H1 (cell line): ENCODE data around the gene PLAAT2. TPM values are rescaled to one million over a fixed set of nuclear protein-coding genes. Genes with fewer than 3 reads are reported as not detected.

Experiments used
- CTCF ChIA-PET: fragments of 300-600 bp; sonication (Branson Sonifier 250); formaldehyde crosslinking; loops from one replicate; lab custom pipeline; 2021; ENCODE audit not compliant: partially characterized antibody; lab: Charles Lee
- POLR2A ChIA-PET: fragments of 300-600 bp; sonication (Branson Sonifier 250); formaldehyde crosslinking; loops from one replicate; lab custom pipeline; 2021; ENCODE audit warnings: inconsistent platforms; ENCODE audit not compliant: partially characterized antibody; lab: Charles Lee
- DNase-seq, 2 experiments: peaks; one replicate each; pipeline versions ENCODE4 v3.0.0 to v3.0.0-alpha.2; 2010 to 2022; ENCODE audit warnings: low spot score in 2 of 2, low read depth in 1 of 2, mixed read lengths in 1 of 2
- FAIRE-seq: peaks from 2 replicates; lab custom pipeline; 2011; peaks lifted over from hg19 to GRCh38; lab: Jason Lieb, UNC
- H2AFZ ChIP-seq: 2 replicates; pipeline ENCODE4 v1.8.1; 2012; ENCODE audit warnings: low read length, inconsistent platforms
- H2AK5ac ChIP-seq: 2 replicates; pipeline ENCODE4 v1.6.1; 2013; ENCODE audit warnings: low read depth, low read length
- H2BK120ac ChIP-seq: replicated peaks from 2 replicates; pipeline ENCODE3; 2013; ENCODE audit warnings: low read depth, low read length, inconsistent platforms
- H2BK12ac ChIP-seq: 2 replicates; pipeline ENCODE4 v1.6.1; 2013; ENCODE audit warnings: low read depth, low read length
- H2BK15ac ChIP-seq: 2 replicates; pipeline ENCODE4 v1.6.1; 2013; ENCODE audit warnings: low read length
- H2BK20ac ChIP-seq: 2 replicates; pipeline ENCODE4 v1.6.1; 2013; ENCODE audit warnings: low read length
- H2BK5ac ChIP-seq: 2 replicates; pipeline ENCODE4 v1.6.1; 2013; ENCODE audit warnings: low read depth, low read length
- H3K14ac ChIP-seq: 2 replicates; pipeline ENCODE4 v1.6.1; 2013; ENCODE audit warnings: inconsistent platforms; ENCODE audit not compliant: insufficient read length
- H3K18ac ChIP-seq: 2 replicates; pipeline ENCODE4 v1.6.1; 2013; ENCODE audit warnings: low read length; ENCODE audit errors: extremely low read depth
- H3K23ac ChIP-seq: 2 replicates; pipeline ENCODE4 v1.6.1; 2013; ENCODE audit warnings: inconsistent platforms; ENCODE audit not compliant: insufficient read length
- H3K23me2 ChIP-seq: 2 replicates; pipeline ENCODE4 v1.6.1; 2013; ENCODE audit warnings: low read depth, low read length
- H3K27ac ChIP-seq: 2 replicates; pipeline ENCODE4 v1.6.1; 2011; ENCODE audit warnings: low read depth, low read length, inconsistent platforms
- H3K27me3 ChIP-seq, 4 experiments: replicated peaks in 1 of 4; 1 replicate in 1 of 4; 2 replicates in 3 of 4; pipeline versions ENCODE4 v1.6.1 to v1.8.1; 2011 to 2013; ENCODE audit warnings: low read length in 3 of 4, mild to moderate bottlenecking in 3 of 4, inconsistent platforms in 2 of 4, mixed read lengths in 2 of 4, moderate library complexity in 1 of 4; ENCODE audit not compliant: control insufficient read depth in 3 of 4, insufficient read depth in 3 of 4; ENCODE audit errors: extremely low read depth in 1 of 4
- H3K36me3 ChIP-seq, 4 experiments: 2 replicates each; pipeline versions ENCODE4 v1.6.1 to v1.8.1; 2011 to 2013; ENCODE audit warnings: mild to moderate bottlenecking in 4 of 4, low read length in 3 of 4, moderate library complexity in 2 of 4, control low read depth in 1 of 4, inconsistent platforms in 1 of 4; ENCODE audit not compliant: insufficient read depth in 4 of 4, control insufficient read depth in 2 of 4
- H3K4ac ChIP-seq: replicated peaks from 2 replicates; pipeline ENCODE3; 2013; ENCODE audit warnings: low read length, low read depth, mixed read lengths, inconsistent platforms; ENCODE audit not compliant: insufficient read length
- H3K4me1 ChIP-seq, 4 experiments: replicated peaks in 1 of 4; 1 replicate in 1 of 4; 2 replicates in 3 of 4; pipeline versions ENCODE4 v1.6.1 to v1.8.1; 2011 to 2013; ENCODE audit warnings: low read length in 3 of 4, inconsistent platforms in 2 of 4, mixed read lengths in 1 of 4; ENCODE audit not compliant: insufficient read depth in 4 of 4, control insufficient read depth in 3 of 4
- H3K4me2 ChIP-seq, 2 experiments: 2 replicates each; pipeline versions ENCODE4 v1.6.1 to v1.8.1; 2011 to 2013; ENCODE audit warnings: low read depth in 2 of 2, low read length in 2 of 2, control low read depth in 1 of 2, inconsistent platforms in 1 of 2, mild to moderate bottlenecking in 1 of 2; ENCODE audit not compliant: insufficient read depth in 1 of 2
- H3K4me3 ChIP-seq, 4 experiments: fragments of 200-600, 300-600 bp in 1 of 4; sonication (generic), shearing (Covaris generic), sonication (Bioruptor Twin) in 1 of 4; 2 replicates each; pipeline versions ENCODE4 v1.5.1 to v1.8.1; 2011 to 2016; ENCODE audit warnings: low read length in 4 of 4, low read depth in 3 of 4, control low read depth in 2 of 4, inconsistent platforms in 2 of 4, mild to moderate bottlenecking in 2 of 4, mixed read lengths in 1 of 4, moderate library complexity in 1 of 4; ENCODE audit not compliant: insufficient read depth in 2 of 4; ENCODE audit errors: extremely low read depth in 1 of 4
- H3K56ac ChIP-seq: replicated peaks from 2 replicates; pipeline ENCODE3; 2013; ENCODE audit warnings: low read depth, mild to moderate bottlenecking, mixed read lengths, low read length, inconsistent platforms; ENCODE audit not compliant: insufficient read length
- H3K79me1 ChIP-seq: 2 replicates; pipeline ENCODE4 v1.6.1; 2013; ENCODE audit warnings: low read depth, low read length, control low read depth
- H3K79me2 ChIP-seq, 2 experiments: 2 replicates each; pipeline versions ENCODE4 v1.6.1 to v1.8.1; 2012 to 2013; ENCODE audit warnings: low read length in 2 of 2, mild to moderate bottlenecking in 2 of 2, inconsistent platforms in 1 of 2; ENCODE audit not compliant: insufficient read depth in 2 of 2, control insufficient read depth in 1 of 2
- H3K9ac ChIP-seq, 4 experiments: replicated peaks in 1 of 4; 1 replicate in 1 of 4; 2 replicates in 3 of 4; pipeline versions ENCODE4 v1.6.1 to v1.8.1; 2011 to 2013; ENCODE audit warnings: low read depth in 3 of 4, low read length in 3 of 4, control low read depth in 2 of 4, mild to moderate bottlenecking in 2 of 4, moderate library complexity in 2 of 4, inconsistent platforms in 1 of 4; ENCODE audit errors: extremely low read depth in 1 of 4
- H3K9me3 ChIP-seq, 2 experiments: 2 replicates each; pipeline versions ENCODE4 v1.6.1 to v1.8.1; 2012 to 2013; ENCODE audit warnings: mild to moderate bottlenecking in 2 of 2, moderate library complexity in 2 of 2, control low read depth in 1 of 2, inconsistent platforms in 1 of 2, low read depth in 1 of 2, low read length in 1 of 2, mixed read lengths in 1 of 2; ENCODE audit not compliant: insufficient read depth in 2 of 2
- H4K20me1 ChIP-seq, 2 experiments: replicated peaks in 1 of 2; 2 replicates each; pipeline versions ENCODE3 to v1.8.1; 2011 to 2013; ENCODE audit warnings: inconsistent platforms in 2 of 2, low read length in 2 of 2, mild to moderate bottlenecking in 1 of 2; ENCODE audit not compliant: insufficient read depth in 2 of 2, control insufficient read depth in 1 of 2
- H4K5ac ChIP-seq: 2 replicates; pipeline ENCODE4 v1.6.1; 2013; ENCODE audit warnings: low read length, low read depth, mixed read lengths, inconsistent platforms; ENCODE audit not compliant: insufficient read length
- H4K8ac ChIP-seq: 2 replicates; pipeline ENCODE4 v1.8.0; 2013; ENCODE audit warnings: mild to moderate bottlenecking, moderate library complexity, low read length, inconsistent platforms; ENCODE audit not compliant: insufficient read depth; ENCODE audit errors: extremely low read depth
- H4K91ac ChIP-seq: replicated peaks from 2 replicates; pipeline ENCODE3; 2013; ENCODE audit warnings: low read length, mixed read lengths, inconsistent platforms; ENCODE audit not compliant: insufficient read length
- EGR1 ChIP-seq: IDR thresholded peaks from 2 replicates; pipeline ENCODE4 v1.6.1; 2011; ENCODE audit warnings: low read depth, low read length, borderline replicate concordance
- GTF2F1 ChIP-seq: IDR thresholded peaks from 2 replicates; pipeline ENCODE4 v1.6.1; 2012; ENCODE audit warnings: low read depth, low read length, improper control_type of control experiment, borderline replicate concordance
- NANOG ChIP-seq: IDR thresholded peaks from 2 replicates; pipeline ENCODE4 v1.6.1; 2011; ENCODE audit warnings: low read length, low read depth, mild to moderate bottlenecking, inconsistent platforms; ENCODE audit not compliant: insufficient read depth, poor library complexity, severe bottlenecking
- RBBP5 ChIP-seq: IDR thresholded peaks from 2 replicates; pipeline ENCODE4 v1.7.1; 2012; ENCODE audit warnings: low read depth, mild to moderate bottlenecking, inconsistent platforms, low read length, moderate library complexity, borderline replicate concordance
- TEAD4 ChIP-seq: IDR thresholded peaks from 2 replicates; pipeline ENCODE4 v1.6.1; 2012; ENCODE audit warnings: low read depth, low read length, inconsistent platforms, mixed read lengths
- WGBS, 2 experiments: shearing (Covaris generic) in 1 of 2; methylation state at CpG; one replicate each; pipeline versions ENCODE4 v1.1.6 to v1.1.7; 2013 to 2015; ENCODE audit warnings: low lambda C conversion rate in 2 of 2, mixed read lengths in 2 of 2, inconsistent platforms in 1 of 2, low coverage in 1 of 2, missing lambda C conversion rate in 1 of 2; ENCODE audit not compliant: insufficient replicate concordance in 2 of 2, insufficient coverage in 1 of 2, insufficient read length in 1 of 2; ENCODE audit errors: extremely low coverage in 1 of 2, missing lambda C conversion rate in 1 of 2; 5-methylcytosine and 5-hydroxymethylcytosine counted together
- polyA plus RNA-seq, 7 experiments: library from polyadenylated mRNA; depleted of rRNA in 3 of 7; stranded (reverse) in 5 of 7; unstranded in 2 of 7; fragments of >200 nt in 5 of 7; fragments of 200-250 nt in 2 of 7; gene quantifications; 1 replicate in 5 of 7; 2 replicates in 1 of 7; 4 replicates in 1 of 7; pipeline versions ENCODE4 v1.2.1 to v1.2.3, GENCODE V29; 2011 to 2013; ENCODE audit warnings: missing spikeins in 2 of 7, mixed read lengths in 2 of 7
- total RNA-seq: library from RNA; stranded (reverse); fragmentation: NEBNext Ultra II Directional; extraction: Animal tissue kit (Norgen Biotek cat#: 25700); gene quantifications from 2 replicates; pipeline ENCODE4 v1.2.1, GENCODE V29; 2021

Gene PLAAT2
- total and polyA plus RNA-seq, 2 of the 8 experiments (the other 6 are each of a cell fraction or from before 2014, with no cell fraction given), result 0.39 TPM; not detected in 1

- Histone ChIP-seq H3K9ac (no peak overlapping the region), H3K4me2 (no peak overlapping the region), H3K79me2 (no peaks in the 10 kb centered on the region), H3K56ac (no peak overlapping the region), H4K20me1 (no peaks in the 10 kb centered on the region), H2AK5ac (0 out of 2 replicates have a peak overlapping the region, but pooled peaks have one; percentile 78), H3K4ac (no peak overlapping the region), H3K18ac (no peak overlapping the region), H3K79me1 (no peaks in the 10 kb centered on the region), H4K91ac (no peak overlapping the region), H3K23ac (no peak overlapping the region), H3K4me3 (no peak overlapping the region), H2BK12ac (peak overlapping the region; percentile 93; the same call in 1 of the 2 replicates), H3K14ac (no peak overlapping the region), H3K9me3 (no peaks in the 10 kb centered on the region), H2BK15ac (peak overlapping the region; percentile 46; the same call in 1 of the 2 replicates), H4K5ac (no peak overlapping the region), H2BK5ac (0 out of 2 replicates have a peak overlapping the region, but pooled peaks have one; percentile 90), H3K23me2 (no peaks in the 10 kb centered on the region), H3K27ac (no peak overlapping the region), H4K8ac (no peak overlapping the region), H3K4me1 (peaks cover 9 to 21% (median 15%) of the 10 kb centered on the region in 4 experiments), H2AFZ (no peak overlapping the region), H3K36me3 (no peaks in the 10 kb centered on the region), H2BK20ac (peak overlapping the region; percentile 98; the same call in 1 of the 2 replicates), H3K27me3 (no peaks in the 10 kb centered on the region), H2BK120ac (no peak overlapping the region)
- ChIA-PET POLR2A (interaction anchor here (0.9 to 1.3 kb wide), 5 partner anchors 9 to 29 kb away, joined by 3 to 4 read pairs (median 3); partner anchors contain the start of gene PLAAT4), CTCF (interaction anchor here (0.5 to 8.2 kb wide), 21 partner anchors 11 to 567 kb away, joined by 3 to 97 read pairs (median 4); partner anchors contain the start of gene PLAAT5)
- WGBS, 2 experiments, result 100% methylated on average over 1 of the region's 2 CpGs; no CpG with 5 or more reads in 1 of the 2 experiments
- no peak for DNase-seq
- no peak for FAIRE-seq
- TF ChIP-seq NANOG (no peak), EGR1 (no peak), RBBP5 (no peak), GTF2F1 (no peak), TEAD4 (no peak)
These were observed 55.7 kb downstream of the PLAAT2 start for GRCh38 chr11:63507511-63507910.
